Natural killer cell (primary cell): ENCODE data around the gene GOLGA3. TPM values are rescaled to one million over a fixed set of nuclear protein-coding genes. Genes with fewer than 3 reads are reported as not detected.
"Not testable (repeated sequence)": the region's sequence is repeated elsewhere in the genome, so short reads cannot be mapped to it uniquely, and the experiment has no call there.

Experiments used
- ATAC-seq, 3 donors: fragments of 150-1000 bp in 2 of 3; fragments of 200-7000 bp in 1 of 3; cut with Tn5 transposase; 1 replicate in 1 of 3; 2 replicates in 2 of 3; pipeline ENCODE4 v1.10.0; 2021; ENCODE audit warnings: mild to moderate bottlenecking in 2 of 3, moderate library complexity in 2 of 3
- DNase-seq, 2 donors: peaks; one replicate each; pipeline versions ENCODE4 v3.0.0 to v3.0.0-alpha.2; 2013 to 2021; ENCODE audit warnings: mixed read lengths in 1 of 2
- H3K27ac ChIP-seq: one replicate; pipeline ENCODE4 v1.5.1; 2013; ENCODE audit warnings: mild to moderate bottlenecking, low read length
- H3K27me3 ChIP-seq: one replicate; pipeline ENCODE4 v1.6.1; 2013; ENCODE audit warnings: low read length; ENCODE audit not compliant: control insufficient read depth, insufficient read depth
- H3K36me3 ChIP-seq: one replicate; pipeline ENCODE4 v1.6.1; 2013; ENCODE audit warnings: low read length; ENCODE audit not compliant: control insufficient read depth, insufficient read depth
- H3K4me1 ChIP-seq: one replicate; pipeline ENCODE4 v1.6.1; 2013; ENCODE audit warnings: low read length; ENCODE audit not compliant: control insufficient read depth, insufficient read depth
- H3K4me3 ChIP-seq: one replicate; pipeline ENCODE4 v1.5.1; 2013; ENCODE audit warnings: low read length
- H3K9me3 ChIP-seq: one replicate; pipeline ENCODE4 v1.6.1; 2013; ENCODE audit warnings: low read length; ENCODE audit not compliant: control insufficient read depth, insufficient read depth
- H3K27ac Mint-ChIP-seq, 2 donors: one replicate each; pipeline ENCODE4 v1.8.0; 2022; ENCODE audit warnings: mild to moderate bottlenecking in 2 of 2, mixed read lengths in 2 of 2, moderate library complexity in 1 of 2
- H3K27me3 Mint-ChIP-seq, 2 donors: one replicate each; pipeline ENCODE4 v1.8.0; 2022; ENCODE audit warnings: low read depth in 2 of 2, mixed read lengths in 2 of 2
- H3K36me3 Mint-ChIP-seq: one replicate; pipeline ENCODE4 v1.8.0; 2022; ENCODE audit warnings: mixed read lengths
- H3K4me1 Mint-ChIP-seq, 2 donors: one replicate each; pipeline ENCODE4 v1.8.0; 2022; ENCODE audit warnings: mixed read lengths in 2 of 2
- H3K4me3 Mint-ChIP-seq: one replicate; pipeline ENCODE4 v1.8.0; 2022; ENCODE audit warnings: mild to moderate bottlenecking, moderate library complexity, mixed read lengths
- H3K9me3 Mint-ChIP-seq, 2 donors: one replicate each; pipeline ENCODE4 v1.8.0; 2022; ENCODE audit warnings: mixed read lengths in 2 of 2
- WGBS: methylation state at CpG from one replicate; pipeline ENCODE4 v1.1.7; 2013; ENCODE audit warnings: missing lambda C conversion rate; ENCODE audit not compliant: insufficient coverage; 5-methylcytosine and 5-hydroxymethylcytosine counted together
- intact Hi-C: fragments of 100-400 bp; cut with micrococcal nuclease; formaldehyde crosslinking; loops from one replicate; pipeline ENCODE4 v1.14.2; 2022
- total RNA-seq, 4 donors: library from RNA; stranded (reverse); fragments of 120-200 nt in 1 of 4; gene quantifications; one replicate each; pipeline versions ENCODE4 v1.2.3 to v1.2.4, GENCODE V29; 2013 to 2022
- TF ChIP-seq, protein P1 (sequence below): fragments of 200-600 bp; IDR thresholded peaks from one replicate; pipeline ENCODE4 v1.8.0; 2022; ENCODE audit warnings: antibody characterized with exemption

GOLGA3 gene, protein sequence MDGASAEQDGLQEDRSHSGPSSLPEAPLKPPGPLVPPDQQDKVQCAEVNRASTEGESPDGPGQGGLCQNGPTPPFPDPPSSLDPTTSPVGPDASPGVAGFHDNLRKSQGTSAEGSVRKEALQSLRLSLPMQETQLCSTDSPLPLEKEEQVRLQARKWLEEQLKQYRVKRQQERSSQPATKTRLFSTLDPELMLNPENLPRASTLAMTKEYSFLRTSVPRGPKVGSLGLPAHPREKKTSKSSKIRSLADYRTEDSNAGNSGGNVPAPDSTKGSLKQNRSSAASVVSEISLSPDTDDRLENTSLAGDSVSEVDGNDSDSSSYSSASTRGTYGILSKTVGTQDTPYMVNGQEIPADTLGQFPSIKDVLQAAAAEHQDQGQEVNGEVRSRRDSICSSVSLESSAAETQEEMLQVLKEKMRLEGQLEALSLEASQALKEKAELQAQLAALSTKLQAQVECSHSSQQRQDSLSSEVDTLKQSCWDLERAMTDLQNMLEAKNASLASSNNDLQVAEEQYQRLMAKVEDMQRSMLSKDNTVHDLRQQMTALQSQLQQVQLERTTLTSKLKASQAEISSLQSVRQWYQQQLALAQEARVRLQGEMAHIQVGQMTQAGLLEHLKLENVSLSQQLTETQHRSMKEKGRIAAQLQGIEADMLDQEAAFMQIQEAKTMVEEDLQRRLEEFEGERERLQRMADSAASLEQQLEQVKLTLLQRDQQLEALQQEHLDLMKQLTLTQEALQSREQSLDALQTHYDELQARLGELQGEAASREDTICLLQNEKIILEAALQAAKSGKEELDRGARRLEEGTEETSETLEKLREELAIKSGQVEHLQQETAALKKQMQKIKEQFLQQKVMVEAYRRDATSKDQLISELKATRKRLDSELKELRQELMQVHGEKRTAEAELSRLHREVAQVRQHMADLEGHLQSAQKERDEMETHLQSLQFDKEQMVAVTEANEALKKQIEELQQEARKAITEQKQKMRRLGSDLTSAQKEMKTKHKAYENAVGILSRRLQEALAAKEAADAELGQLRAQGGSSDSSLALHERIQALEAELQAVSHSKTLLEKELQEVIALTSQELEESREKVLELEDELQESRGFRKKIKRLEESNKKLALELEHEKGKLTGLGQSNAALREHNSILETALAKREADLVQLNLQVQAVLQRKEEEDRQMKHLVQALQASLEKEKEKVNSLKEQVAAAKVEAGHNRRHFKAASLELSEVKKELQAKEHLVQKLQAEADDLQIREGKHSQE (N-terminal part only)
- 10 to 100 TPM; 39.1 to 54.3 (median 50.9) TPM for total RNA-seq
- total RNA-seq (2013): 42.5 TPM

DNA sequence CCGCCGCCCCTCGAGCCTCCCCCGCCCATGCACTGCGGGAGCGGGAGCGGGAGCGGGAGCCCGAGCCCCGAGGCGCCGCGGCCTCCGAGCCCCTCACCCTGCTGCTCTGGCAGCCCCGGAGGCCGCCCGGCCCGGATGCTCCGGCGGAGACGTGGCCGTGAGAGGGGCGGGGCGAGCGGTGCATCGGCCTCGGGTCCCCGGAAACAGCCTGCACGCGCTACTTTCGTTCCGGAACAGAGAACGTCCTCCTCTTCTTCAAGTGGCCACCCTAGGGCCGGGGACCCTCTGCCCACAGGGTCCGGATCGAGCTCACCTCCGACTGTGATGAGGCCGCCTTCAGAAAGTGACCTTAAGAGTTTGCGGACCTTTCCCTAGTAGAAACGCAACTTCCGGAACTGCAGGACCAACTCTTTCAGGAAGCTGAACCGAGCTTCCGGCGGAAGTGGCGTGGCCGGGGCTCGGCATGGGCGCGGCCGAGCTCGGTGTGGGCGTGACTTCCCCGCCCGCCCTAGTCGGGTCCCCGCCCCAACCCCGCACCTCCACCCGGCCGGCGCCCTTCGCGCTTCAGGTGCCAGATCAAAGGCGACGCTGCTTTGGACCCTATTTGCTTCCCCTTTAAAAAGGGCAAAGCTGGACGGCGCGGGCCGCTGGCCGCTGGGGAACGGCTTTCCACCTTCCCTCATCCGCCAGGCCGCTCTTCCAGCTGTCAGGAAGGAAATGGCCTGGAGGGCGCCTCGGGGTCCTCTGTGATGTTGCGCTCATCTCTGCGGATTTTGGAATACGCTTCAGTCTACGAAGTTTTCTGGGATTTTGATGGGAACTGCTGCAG lies at the start of gene GOLGA3:
TSS of gene GOLGA3 (minus strand) at position 164 of the 829 bp plus-strand sequence. CDS start 6,741 bp downstream, outside the sequence.
- Histone ChIP-seq H3K36me3 (peaks cover 21% of the 10 kb centered on the region), H3K4me1 (peaks cover 29% of the 10 kb centered on the region), H3K27ac (peak within 1 kb of the TSS; percentile 100), H3K27me3 (no peaks in the 10 kb centered on the region), H3K4me3 (peak within 1 kb of the TSS; percentile 98), H3K9me3 (no peaks in the 10 kb centered on the region)
- peak within 1 kb of the TSS; percentile 98 for H3K27ac Mint-ChIP-seq
- intact Hi-C loops: loop anchor here (2.0 kb wide), 1 partner anchor 58 kb away; the partner anchor contains the start of gene CHFR
- TF ChIP-seq, protein P1, sequence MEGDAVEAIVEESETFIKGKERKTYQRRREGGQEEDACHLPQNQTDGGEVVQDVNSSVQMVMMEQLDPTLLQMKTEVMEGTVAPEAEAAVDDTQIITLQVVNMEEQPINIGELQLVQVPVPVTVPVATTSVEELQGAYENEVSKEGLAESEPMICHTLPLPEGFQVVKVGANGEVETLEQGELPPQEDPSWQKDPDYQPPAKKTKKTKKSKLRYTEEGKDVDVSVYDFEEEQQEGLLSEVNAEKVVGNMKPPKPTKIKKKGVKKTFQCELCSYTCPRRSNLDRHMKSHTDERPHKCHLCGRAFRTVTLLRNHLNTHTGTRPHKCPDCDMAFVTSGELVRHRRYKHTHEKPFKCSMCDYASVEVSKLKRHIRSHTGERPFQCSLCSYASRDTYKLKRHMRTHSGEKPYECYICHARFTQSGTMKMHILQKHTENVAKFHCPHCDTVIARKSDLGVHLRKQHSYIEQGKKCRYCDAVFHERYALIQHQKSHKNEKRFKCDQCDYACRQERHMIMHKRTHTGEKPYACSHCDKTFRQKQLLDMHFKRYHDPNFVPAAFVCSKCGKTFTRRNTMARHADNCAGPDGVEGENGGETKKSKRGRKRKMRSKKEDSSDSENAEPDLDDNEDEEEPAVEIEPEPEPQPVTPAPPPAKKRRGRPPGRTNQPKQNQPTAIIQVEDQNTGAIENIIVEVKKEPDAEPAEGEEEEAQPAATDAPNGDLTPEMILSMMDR: no peak
- DNase-seq (peak; percentile 94 to 98), ATAC-seq (peak; percentile 92 to 95 (median 94))
- H3K36me3 Mint-ChIP-seq: no peaks in the 10 kb centered on the region
- no peaks in the 10 kb centered on the region for H3K27me3 Mint-ChIP-seq
- no peaks in the 10 kb centered on the region for H3K9me3 Mint-ChIP-seq
- H3K4me3 Mint-ChIP-seq: peak within 1 kb of the TSS; percentile 96
- 1% methylated on average over 78 of the region's 78 CpGs for WGBS
- H3K4me1 Mint-ChIP-seq: peaks cover 35 to 37% of the 10 kb centered on the region in 2 donors

DNA sequence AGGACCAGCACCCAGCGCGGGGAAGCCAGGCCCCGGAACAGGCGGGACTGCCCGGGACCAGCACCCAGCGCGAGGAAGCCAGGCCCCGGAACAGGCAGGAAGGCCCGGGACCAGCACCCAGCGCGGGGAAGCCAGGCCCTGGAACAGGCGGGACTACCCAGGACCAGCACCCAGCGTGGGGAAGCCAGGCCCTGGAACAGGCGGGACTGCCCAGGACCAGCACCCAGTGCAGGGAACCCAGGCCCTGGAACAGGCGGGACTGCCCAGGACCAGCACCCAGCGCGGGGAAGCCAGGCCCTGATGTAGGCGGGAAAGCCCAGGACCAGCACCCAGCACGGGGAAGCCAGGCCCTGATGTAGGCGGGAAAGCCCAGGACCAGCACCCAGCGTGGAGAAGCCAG lies 46.0 kb upstream of the GOLGA3 start:
- H3K36me3 Mint-ChIP-seq, H3K4me3 ChIP-seq, H3K4me3 Mint-ChIP-seq, H3K27me3 Mint-ChIP-seq, DNase-seq, H3K9me3 Mint-ChIP-seq, ATAC-seq, H3K27me3 ChIP-seq, H3K27ac Mint-ChIP-seq, H3K27ac ChIP-seq, intact Hi-C loops, H3K4me1 Mint-ChIP-seq, H3K9me3 ChIP-seq: not testable (repeated sequence)
- WGBS: 97% methylated on average over 21 of the region's 21 CpGs
- Histone ChIP-seq H3K4me1 (peaks cover 12% of the 10 kb centered on the region), H3K36me3 (peaks cover 61% of the 10 kb centered on the region)

DNA sequence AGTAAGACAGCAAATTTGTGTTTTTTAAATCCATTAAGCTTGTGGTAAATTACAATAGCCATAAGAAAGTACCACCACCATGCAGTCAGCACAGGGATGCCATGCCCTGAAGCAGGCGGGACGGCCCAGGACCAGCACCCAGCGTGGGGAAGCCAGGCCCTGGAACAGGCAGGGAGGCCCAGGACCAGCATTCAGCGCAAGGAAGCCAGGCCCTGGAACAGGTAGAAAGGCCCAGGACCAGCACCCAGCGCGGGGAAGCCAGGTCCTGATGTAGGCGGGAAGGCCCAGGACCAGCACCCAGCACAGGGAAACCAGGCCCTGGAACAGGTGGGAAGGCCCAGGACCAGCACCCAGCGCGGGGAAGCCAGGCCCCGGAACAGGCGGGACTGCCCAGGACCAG lies 45.5 kb upstream of the GOLGA3 start:
- no peaks in the 10 kb centered on the region for H3K27me3 Mint-ChIP-seq
- peak overlapping the region in 1 of 2 donors; percentile 61 for H3K27ac Mint-ChIP-seq
- Histone ChIP-seq H3K27ac (no peak overlapping the region), H3K4me3 (no peak overlapping the region), H3K4me1 (peaks cover 12% of the 10 kb centered on the region), H3K36me3 (peaks cover 65% of the 10 kb centered on the region), H3K9me3 (no peaks in the 10 kb centered on the region), H3K27me3 (no peaks in the 10 kb centered on the region)
- WGBS: 98% methylated on average over 11 of the region's 11 CpGs
- TF ChIP-seq, protein P1: no peak
- intact Hi-C loops: no loop called here
- H3K36me3 Mint-ChIP-seq: peaks cover 6% of the 10 kb centered on the region
- DNase-seq (no peak), ATAC-seq (no peak)
- H3K4me3 Mint-ChIP-seq: no peak overlapping the region
- H3K9me3 Mint-ChIP-seq: no peaks in the 10 kb centered on the region
- H3K4me1 Mint-ChIP-seq: peaks cover 0 to 5% of the 10 kb centered on the region in 2 donors
